Panc1 (cell line): ENCODE data around the gene CENPF.

Experiments used
- POLR2AphosphoS5 ChIP-seq: IDR thresholded peaks from 2 replicates; pipeline ENCODE4 v1.6.1; 2012; ENCODE audit warnings: mild to moderate bottlenecking, low read depth, low read length, moderate library complexity
- TF ChIP-seq, protein P1 (sequence below), 2 experiments: IDR thresholded peaks; 2 replicates each; pipeline ENCODE4 v1.6.1; 2011 to 2012; ENCODE audit warnings: low read depth in 2 of 2, control low read depth in 1 of 2, low read length in 1 of 2, mild to moderate bottlenecking in 1 of 2, moderate library complexity in 1 of 2; ENCODE audit not compliant: insufficient read depth in 1 of 2
- TF ChIP-seq, protein P2 (sequence below): fragments of 450-650 bp; IDR thresholded peaks from 2 replicates; pipeline ENCODE4 v1.5.1; 2017; ENCODE audit warnings: mild to moderate bottlenecking

DNA sequence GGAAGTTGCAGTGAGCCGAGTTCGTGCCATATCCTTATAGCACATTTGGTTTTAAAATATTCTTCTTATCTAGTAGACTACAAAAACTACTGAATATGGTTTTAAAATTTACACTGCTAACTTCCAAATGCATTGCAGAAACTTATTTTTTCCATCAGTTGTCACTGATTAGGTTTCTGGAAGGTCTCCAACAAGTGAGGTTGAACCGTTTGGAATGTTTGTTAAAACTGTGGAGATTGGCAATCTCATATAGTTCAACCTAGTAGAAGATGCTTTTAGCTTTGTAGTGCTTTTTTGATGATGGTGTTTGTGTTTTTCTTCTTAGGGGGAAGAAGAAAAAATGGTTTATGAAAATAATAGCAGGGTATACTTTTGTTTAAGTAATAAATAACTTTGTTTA lies 12.9 kb downstream of the CENPF start:
- TF ChIP-seq, protein P1, sequence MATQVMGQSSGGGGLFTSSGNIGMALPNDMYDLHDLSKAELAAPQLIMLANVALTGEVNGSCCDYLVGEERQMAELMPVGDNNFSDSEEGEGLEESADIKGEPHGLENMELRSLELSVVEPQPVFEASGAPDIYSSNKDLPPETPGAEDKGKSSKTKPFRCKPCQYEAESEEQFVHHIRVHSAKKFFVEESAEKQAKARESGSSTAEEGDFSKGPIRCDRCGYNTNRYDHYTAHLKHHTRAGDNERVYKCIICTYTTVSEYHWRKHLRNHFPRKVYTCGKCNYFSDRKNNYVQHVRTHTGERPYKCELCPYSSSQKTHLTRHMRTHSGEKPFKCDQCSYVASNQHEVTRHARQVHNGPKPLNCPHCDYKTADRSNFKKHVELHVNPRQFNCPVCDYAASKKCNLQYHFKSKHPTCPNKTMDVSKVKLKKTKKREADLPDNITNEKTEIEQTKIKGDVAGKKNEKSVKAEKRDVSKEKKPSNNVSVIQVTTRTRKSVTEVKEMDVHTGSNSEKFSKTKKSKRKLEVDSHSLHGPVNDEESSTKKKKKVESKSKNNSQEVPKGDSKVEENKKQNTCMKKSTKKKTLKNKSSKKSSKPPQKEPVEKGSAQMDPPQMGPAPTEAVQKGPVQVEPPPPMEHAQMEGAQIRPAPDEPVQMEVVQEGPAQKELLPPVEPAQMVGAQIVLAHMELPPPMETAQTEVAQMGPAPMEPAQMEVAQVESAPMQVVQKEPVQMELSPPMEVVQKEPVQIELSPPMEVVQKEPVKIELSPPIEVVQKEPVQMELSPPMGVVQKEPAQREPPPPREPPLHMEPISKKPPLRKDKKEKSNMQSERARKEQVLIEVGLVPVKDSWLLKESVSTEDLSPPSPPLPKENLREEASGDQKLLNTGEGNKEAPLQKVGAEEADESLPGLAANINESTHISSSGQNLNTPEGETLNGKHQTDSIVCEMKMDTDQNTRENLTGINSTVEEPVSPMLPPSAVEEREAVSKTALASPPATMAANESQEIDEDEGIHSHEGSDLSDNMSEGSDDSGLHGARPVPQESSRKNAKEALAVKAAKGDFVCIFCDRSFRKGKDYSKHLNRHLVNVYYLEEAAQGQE (IDR thresholded peaks at IDR 0.05; ENCODE audit: insufficient read depth in 1 of 2, low read depth in 2 of 2, low read length in 1 of 2) = no peak
- TF ChIP-seq, protein P2, sequence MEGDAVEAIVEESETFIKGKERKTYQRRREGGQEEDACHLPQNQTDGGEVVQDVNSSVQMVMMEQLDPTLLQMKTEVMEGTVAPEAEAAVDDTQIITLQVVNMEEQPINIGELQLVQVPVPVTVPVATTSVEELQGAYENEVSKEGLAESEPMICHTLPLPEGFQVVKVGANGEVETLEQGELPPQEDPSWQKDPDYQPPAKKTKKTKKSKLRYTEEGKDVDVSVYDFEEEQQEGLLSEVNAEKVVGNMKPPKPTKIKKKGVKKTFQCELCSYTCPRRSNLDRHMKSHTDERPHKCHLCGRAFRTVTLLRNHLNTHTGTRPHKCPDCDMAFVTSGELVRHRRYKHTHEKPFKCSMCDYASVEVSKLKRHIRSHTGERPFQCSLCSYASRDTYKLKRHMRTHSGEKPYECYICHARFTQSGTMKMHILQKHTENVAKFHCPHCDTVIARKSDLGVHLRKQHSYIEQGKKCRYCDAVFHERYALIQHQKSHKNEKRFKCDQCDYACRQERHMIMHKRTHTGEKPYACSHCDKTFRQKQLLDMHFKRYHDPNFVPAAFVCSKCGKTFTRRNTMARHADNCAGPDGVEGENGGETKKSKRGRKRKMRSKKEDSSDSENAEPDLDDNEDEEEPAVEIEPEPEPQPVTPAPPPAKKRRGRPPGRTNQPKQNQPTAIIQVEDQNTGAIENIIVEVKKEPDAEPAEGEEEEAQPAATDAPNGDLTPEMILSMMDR = no peak
- no peak for TF ChIP-seq POLR2AphosphoS5
